Activated CD4-positive, alpha-beta T cell treated with anti-CD3 and anti-CD28 coated beads for 24 hours (primary cell): ENCODE results near the gene ADGRL3.
"Not testable (repeated sequence)": the region's sequence is repeated elsewhere in the genome, so short reads cannot be mapped to it uniquely, and the experiment has no call there.

Source experiments
- DNase-seq, 2 donors: peaks; one replicate each; pipeline ENCODE4 v3.0.0-alpha.2; 2020; ENCODE audit warnings: low read depth in 2 of 2

Gene ADGRL3

DNA sequence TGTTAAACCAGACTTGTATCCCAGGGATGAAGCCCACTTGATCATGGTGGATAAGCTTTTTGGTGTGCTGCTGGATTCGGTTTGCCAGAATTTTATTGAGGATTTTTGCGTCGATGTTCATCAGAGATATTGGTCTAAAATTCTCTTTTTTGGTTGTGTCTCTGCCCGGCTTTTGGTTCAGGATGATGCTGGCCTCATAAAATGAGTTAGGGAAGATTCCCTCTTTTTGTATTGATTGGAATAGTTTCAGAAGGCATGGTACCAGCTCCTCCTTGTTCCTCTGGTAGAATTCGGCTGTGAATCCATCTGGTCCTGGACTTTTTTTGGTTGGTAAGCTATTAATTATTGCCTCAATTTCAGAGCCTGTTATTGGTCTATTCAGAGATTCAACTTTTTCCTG lies 556.8 kb downstream of the ADGRL3 start:
- DNase-seq, result not testable (repeated sequence)

DNA sequence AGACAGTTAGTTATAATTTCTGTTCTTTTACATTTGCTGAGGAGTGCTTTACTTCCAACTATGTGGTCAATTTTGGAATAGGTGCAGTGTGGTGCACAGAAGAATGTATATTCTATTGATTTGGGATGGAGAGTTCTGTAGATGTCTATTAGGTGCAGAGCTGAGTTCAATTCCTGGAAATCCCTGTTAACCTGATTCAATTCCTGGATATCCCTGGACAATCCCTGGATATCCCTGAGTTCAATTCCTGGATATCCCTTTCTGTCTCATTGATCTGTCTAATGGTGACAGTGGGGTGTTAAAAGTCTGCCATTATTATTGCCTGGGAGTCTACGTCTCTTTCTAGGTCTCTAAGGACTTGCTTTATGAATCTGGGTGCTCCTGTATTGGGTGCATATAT lies 557.9 kb downstream of the ADGRL3 start:
- DNase-seq, result not testable (repeated sequence)

DNA sequence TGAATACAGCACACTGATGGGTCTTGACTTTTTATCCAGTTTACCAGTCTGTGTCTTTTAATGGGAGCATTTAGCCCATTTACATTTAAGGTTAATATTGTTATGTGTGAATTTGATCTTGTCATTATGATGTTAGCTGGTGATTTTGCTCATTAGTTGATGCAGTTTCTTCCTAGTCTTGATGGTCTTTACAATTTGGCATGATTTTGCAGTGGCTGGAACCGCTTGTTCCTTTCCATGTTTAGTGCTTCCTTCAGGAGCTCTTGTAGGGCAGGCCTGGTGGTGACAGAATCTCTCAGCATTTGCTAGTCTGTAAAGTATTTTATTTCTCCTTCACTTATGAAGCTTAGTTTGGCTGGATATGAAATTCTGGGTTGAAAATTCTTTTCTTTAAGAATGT lies 558.5 kb downstream of the ADGRL3 start:
- DNase-seq, result not testable (repeated sequence)

DNA sequence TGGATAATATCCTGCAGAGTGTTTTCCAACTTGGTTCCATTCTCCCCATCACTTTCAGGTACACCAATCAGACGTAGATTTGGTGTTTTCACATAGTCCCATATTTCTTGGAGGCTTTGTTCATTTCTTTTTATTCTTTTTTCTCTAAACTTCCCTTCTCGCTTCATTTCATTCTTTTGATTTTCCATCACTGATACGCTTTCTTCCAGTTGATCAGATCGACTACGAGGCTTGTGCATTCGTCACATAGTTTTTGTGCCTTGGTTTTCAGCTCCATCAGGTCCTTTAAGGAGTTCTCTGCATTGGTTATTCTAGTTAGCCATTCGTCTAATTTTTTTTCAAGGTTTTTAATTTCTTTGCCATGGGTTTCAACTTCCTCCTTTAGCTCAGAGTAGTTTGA lies 559.1 kb downstream of the ADGRL3 start:
- DNase-seq, result not testable (repeated sequence)

DNA sequence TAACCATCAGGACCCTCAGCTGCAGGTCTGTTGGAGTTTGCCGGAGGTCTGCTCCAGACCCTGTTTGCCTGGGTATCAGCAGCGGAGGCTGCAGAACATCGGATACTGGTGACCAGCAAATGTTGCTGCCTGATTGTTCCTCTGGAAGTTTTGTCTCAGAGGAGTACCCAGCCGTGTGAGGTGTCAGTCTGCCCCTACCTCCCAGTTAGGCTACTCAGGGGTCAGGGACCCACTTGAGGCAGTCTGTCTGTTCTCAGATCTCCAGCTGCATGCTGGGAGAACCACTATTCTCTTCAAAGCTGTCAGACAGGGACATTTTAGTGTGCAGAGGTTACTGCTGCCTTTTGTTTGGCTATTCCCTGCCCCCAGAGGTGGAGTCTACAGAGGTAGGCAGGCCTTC lies 559.8 kb downstream of the ADGRL3 start:
- not testable (repeated sequence) for DNase-seq

DNA sequence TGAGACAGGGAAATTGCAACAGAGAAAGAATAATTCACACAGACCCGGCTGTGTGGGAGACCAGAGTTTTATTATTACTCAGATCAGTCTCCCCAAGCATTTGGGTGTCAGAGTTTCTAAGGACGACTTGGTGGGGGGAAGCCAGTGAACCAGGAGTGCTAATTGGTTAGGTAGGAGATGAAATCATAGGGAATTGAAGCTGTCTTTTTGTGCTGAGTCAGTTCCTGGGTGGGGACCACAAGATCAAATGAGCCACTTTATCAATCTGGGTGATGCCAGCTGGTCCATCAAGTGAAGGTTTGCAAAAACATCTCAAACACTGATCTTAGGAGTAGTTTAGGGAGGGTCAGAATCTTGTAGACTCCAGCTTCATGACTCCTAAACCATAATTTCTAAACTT lies 560.7 kb downstream of the ADGRL3 start:
- DNase-seq, result no peak

DNA sequence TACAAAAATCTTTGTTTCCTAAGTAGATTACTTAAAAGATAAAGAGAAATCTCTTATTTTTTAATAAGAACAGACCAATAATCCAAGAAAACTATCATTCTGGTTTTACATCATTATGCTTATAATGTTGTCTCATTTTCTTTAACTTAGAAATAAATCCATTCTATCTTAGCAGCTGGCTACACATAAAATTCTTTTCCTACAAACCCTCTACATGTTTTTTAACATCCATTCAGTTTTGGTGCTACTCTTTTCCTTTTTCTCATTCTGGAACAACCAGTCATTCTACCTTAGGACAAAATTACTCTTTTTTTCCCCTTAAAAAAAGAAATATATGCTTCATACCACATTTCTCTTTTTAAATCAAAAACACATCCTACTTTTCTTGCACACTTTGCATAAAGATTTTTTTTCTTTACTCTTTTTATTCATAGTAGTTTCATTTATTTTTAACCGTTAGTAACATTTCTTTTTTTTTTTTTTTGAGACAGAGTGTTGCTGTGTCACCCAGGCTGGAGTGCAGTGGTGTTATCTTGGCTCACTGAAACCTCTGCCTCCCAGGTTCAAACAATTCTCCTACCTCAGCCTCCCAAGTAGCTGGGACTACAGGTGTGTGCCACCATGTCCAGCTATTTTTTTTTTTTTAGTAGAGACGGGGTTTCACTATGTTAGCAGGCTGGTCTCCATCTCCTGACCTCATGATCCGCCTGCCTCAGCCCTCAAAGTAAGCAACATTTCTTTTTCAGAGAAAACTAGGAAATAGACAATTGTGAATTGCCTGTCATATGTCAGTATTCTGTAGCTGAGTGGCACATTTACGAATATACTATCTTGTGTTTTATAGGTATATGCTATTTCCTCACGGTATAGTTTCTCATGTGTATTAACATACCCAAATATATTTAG lies 562.8 kb downstream of the ADGRL3 start:
- DNase-seq, result no peak

DNA sequence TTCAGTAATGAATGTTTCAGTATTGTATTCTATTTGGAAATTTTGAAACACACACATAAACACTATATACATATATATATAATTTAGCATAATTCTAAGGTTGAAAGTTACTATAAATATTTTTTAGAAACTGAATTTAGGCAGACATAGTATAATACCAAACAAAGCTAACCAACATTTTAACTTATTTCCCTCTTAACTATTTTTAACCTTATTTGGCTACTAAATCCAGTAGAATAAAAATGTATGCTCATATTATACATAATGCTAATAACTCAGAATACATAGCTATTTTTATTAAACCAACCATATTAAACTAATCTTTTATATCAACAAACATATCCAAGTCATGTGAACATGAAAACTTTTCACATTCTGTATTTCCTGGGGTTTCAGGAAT lies 563.6 kb downstream of the ADGRL3 start:
- no peak for DNase-seq

DNA sequence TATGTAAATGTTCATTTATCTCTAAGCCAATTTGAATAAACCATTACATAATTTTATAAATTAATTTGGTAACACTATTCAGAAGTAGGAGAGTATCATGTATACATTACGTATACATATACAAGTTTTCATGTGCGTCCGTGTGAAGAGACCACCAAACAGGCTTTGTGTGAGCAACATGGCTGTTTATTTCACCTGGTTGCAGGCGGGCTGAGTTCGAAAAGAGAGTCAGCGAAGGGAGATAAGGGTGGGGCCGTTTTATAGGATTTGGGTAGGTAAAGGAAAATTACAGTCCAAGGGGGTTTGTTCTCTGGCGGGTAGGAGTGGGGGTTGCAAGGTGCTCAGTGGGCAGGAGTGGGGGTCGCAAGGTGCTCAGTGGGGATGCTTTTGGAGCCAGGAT lies 564.0 kb downstream of the ADGRL3 start:
- not testable (repeated sequence) for DNase-seq

DNA sequence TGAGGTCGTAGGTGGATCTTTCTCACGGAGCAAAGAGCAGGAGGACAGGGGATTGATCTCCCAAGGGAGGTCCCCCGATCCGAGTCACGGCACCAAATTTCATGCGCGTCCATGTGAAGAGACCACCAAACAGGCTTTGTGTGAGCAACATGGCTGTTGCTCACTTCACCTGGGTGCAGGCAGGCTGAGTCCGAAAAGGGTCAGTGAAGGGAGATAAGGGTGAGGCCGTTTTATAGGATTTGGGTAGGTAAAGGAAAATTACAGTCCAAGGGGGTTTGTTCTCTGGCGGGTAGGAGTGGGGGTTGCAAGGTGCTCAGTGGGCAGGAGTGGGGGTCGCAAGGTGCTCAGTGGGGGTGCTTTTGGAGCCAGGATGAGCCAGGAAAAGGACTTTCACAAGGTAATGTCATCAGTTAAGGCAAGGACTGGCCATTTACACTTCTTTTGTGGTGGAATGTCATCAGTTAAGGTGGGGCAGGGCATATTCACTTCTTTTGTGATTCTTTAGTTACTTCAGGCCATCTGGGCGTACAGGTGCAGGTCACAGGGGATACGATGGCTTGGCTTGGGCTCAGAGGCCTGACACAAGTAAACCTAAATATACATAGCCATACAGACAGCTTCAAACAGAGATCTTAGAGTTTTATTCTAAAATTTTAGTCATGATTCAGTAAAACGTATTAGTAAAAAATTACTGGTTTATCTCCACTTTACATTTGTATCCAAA lies 569.5 kb downstream of the ADGRL3 start:
- not testable (repeated sequence) for DNase-seq

DNA sequence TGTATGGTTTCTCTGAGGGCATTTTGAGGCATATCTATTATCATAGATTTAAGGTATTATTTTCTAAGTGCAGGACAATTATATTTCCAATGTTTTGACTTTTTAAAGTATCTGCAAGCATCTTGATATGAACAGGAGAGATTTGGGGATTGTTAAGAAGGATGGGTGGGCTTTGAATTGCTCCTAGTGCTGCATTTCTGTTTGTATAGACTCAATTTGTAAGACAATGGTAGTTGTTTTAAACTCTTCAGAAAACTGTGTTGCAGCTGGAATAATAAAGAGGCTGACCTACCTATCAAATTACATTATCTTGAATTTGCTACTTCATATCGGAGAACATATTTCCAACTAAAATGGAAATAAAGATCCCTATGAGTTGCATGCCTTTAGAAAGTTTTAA lies 570.3 kb downstream of the ADGRL3 start:
- DNase-seq, result no peak

DNA sequence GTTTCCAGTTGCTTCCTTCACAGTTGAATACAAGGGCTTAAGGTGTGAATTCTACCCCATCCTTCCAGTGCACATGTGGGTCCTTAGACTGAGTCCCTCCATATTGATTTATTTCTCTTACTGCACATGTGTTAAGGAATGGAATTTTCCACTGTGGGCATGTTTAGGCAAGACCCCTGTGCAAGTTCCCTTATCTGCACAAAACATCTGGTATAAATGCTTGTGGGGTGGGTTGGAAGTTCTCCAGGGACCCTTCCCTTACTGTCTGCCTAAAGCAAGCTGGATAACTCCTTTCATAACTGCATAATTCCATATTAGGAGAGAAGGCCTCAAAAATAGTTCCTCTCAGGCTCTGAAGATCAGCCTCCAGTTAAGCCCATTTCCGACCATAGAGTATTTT lies 570.9 kb downstream of the ADGRL3 start:
- no peak for DNase-seq

DNA sequence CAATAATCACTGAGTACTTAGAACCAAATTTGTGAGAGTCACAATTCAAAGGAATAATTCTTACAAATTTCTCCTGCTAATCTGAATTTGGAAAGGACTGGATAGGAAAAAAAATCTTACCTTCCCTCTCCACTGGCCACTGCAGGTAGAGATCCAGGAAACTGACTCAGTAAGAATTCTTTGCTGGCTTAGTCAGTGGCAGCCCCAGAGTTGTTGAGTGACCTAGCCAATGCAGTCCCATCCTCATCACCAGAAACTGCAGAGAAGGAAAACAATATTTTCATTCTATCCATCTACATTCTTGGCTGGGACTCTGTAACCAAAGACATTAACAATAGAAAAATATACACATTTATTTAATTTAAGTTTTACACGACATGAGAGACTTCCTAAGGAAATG lies 572.0 kb downstream of the ADGRL3 start:
- no peak for DNase-seq

DNA sequence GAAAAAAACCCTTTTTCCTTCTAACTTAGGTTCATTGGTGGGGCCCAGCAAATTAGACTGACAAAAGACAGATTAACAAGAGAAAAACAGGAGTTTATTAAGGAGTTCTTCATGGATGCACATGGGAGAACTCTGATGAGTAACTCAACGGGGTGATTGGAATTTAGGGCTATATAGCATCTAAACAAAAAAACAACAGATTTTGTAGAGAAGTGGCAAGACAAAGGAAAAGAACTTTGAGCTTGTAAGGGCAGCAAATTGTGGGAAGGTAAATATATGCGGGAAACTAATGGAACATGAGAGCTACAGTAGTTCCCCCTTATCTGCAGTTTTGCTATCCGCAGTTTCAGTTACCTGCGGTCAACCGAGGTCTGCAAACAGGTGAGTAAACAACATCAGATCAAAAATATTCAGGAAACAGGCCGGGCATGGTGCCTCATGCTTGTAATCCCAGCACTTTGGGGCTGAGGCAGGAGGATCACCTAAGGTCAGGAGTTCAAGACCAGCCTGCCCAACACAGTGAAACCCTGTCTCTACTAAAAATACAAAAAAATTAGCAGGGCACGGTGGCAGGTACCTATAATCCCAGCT lies 573.6 kb downstream of the ADGRL3 start:
- no peak for DNase-seq

DNA sequence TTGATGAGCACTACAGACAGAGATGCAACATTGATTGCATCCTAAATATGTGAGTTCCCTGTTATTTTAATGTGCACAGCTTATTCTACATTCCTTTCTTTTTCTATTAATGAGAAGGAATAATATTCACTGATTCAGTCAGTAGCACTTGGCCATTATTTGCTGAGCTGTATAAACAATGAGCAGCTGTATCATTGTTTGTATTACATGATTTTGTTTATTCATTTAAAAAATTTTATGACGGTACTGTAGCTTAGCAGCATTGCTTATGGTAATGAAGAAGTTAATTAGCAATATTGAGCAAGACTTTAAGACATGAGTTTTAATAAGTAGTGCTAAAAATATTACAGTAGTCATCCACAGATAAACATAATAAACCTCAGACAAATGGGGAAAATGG lies 582.0 kb downstream of the ADGRL3 start:
- DNase-seq, result no peak

DNA sequence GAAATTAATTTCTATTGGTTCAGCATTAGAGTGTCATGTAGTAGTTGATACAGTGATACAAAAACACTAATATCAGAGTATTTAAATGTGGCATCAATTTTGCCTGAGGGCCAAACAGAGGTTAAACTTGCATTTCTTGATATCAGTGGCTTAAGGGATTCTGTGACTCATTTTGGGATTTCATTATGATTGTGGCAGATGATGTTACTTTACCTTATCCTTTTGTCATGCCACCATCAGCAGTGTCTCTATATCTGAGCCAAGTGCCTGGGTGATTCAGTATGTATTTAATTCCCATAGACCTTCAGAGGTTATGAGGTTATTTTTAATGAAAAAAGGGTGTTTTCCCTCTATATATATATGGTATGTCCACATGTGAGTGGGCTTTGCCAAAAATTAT lies 582.9 kb downstream of the ADGRL3 start:
- no peak for DNase-seq

DNA sequence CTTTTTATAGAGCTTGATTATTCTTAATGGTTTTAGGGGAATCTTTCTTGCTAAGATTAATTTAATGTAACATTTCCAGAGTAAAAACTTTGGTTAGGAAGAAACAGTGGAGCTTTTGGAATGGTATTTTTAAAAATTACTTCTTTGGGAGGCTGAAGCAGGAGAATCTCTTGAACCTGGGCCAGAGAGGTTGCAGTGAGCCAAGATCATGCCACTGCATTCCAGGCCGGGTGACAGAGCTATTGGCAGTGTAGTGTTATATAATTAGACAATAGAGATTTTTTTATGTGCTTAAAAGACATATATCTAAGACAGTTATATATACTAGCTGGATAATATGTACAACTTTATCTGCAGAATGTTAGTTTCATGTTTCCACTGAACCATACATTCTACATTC lies 585.6 kb downstream of the ADGRL3 start:
- DNase-seq, result no peak

DNA sequence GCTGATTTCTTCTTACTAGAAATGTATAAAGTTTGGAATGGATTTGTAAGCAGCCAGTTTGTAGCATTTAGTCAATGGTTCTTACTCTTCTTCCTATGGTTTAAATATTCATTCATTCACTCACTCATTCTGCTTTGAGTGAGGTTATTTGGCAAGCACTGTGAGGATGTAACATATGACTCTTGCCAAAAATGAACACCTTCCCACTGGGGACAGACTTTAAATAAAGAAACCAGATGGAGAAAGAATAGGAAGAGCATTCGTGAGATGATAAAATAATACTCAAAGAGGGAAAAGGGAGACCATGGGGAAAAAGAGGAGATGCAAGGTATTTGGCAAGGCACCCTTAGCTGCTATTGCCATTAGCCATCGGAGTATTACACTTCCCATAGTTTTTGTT lies 586.1 kb downstream of the ADGRL3 start:
- no peak for DNase-seq

DNA sequence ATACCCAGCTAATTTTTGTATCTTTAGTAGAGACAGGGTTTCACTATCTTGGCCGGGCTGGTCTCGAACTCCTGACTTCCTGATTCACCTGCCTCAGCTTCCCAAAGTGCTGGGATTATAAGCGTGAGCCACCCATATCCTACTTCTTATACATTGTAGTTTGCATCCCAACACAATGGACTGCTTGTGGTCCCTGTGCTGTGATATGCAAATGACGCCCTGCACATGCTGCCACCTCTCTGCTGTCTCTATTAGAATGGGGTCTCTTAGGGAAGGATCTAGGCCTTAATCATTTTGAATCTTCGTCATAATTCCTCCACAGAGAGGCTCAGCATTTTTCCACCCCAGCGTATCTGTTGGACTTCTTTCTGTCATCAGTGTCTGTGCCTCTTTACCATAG lies 595.9 kb downstream of the ADGRL3 start:
- no peak for DNase-seq

DNA sequence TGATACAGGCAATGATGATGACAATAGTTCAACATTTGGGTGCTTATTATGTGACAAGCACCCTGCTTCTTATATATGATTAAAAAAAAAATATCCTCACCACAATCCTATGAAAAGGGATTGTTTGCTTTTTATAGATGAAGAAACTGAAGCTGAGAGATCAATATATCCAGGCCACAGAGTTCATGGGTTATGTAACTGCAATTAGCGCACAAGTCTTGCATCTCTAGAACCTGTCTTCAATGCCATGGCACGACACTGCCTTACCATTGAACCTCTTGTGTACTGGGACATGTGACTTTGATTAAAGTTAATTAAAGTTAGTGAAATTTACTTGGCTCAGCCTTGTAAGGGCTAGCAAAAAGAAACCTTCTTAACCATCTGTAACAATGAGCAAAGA lies 599.7 kb downstream of the ADGRL3 start:
- DNase-seq, result no peak

DNA sequence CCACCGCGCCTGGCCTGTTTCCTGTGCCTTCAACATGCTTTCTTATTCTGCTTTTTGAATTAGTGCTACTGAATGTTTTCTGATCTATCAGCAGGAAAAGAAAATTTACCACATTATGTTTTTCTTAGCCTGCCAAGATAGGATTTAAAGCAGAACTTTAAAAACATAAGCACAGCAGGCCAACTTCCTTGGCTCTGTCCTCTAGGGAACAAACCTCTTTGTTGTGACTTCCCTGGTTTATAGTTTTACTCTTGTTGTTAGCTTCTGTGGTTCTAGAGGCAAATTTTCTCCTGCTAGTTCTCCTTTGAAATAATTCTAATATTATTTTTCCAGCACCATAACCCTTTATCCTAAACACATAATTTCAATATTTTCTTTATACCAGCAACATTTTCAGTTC lies 605.1 kb downstream of the ADGRL3 start:
- DNase-seq, result no peak

DNA sequence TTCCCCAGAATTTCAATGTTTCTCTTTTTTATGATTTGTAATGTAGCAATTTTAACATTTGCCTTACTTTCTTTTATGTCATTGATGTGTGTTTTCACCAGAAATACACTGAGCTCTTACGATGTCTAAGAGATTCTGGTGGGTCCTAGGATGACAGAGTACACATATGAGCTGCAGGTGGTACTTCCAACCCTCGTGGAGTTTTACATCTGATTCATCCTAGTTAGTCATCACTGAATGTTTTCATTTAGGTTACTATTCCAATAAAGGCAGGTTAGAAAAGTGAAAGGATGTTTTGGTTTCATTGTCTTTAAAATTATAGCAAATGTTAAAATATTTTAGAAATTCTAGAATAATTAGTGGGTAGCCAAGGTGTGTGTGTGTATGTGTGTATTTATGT lies 605.9 kb downstream of the ADGRL3 start:
- DNase-seq, result no peak

DNA sequence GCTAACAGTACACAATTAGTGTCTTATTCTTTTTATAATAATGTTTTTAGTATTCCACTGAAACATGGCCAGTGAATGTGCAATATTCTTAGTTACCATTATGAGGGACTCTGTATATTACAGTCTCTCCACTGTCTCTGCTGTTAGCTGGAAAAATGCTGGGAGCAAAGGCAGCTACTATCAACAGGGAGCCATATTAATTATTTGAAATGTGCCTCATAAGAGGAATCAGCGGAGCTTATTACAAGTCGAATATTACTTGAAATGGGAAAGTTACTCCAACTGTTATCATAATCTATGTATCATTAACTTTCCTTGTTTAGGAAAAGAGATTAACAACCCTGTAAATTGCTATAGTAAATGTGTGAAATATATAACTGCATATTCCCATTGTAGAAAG lies 612.0 kb downstream of the ADGRL3 start:
- no peak for DNase-seq
